ENCODE measurements around the gene CLCN7. TPM values are rescaled to one million over a fixed set of nuclear protein-coding genes. Genes with fewer than 3 reads are reported as not detected.
A peak's percentile ranks its signal among the peaks of the same experiment; 100 is the strongest.

CLCN7 gene
- total and polyA plus RNA-seq, 2 of the 13 experiments (the other 11 are each of a cell fraction or from before 2014, with no cell fraction given) = 24.6 to 25.1 TPM

- TF ChIP-seq ZNF713 (CRISPR knock-in tag; IDR thresholded peaks at IDR 0.05) (no peak), SP5 (CRISPR knock-in tag; IDR thresholded peaks at IDR 0.05; ENCODE audit: borderline replicate concordance, low read depth) (no peak), MATR3 (CRISPR knock-in tag; IDR thresholded peaks at IDR 0.05) (no peak), NFIC (IDR thresholded peaks at IDR 0.05; ENCODE audit: low read length) (no peak), ZNF614 (CRISPR knock-in tag; IDR thresholded peaks at IDR 0.05; ENCODE audit: borderline replicate concordance) (no peak), TBX3 (IDR thresholded peaks at IDR 0.05; ENCODE audit: borderline replicate concordance) (no peak), HIVEP1 (CRISPR knock-in tag; IDR thresholded peaks at IDR 0.05) (no peak; the same call in 1 of the 2 replicates), ZFP1 (CRISPR knock-in tag; IDR thresholded peaks at IDR 0.05) (no peak), TRAFD1 (CRISPR knock-in tag; IDR thresholded peaks at IDR 0.05; ENCODE audit: borderline replicate concordance) (no peak), ZNF33A (CRISPR knock-in tag; IDR thresholded peaks at IDR 0.05; ENCODE audit: borderline replicate concordance) (no peak), ADNP (CRISPR knock-in tag; IDR thresholded peaks at IDR 0.05) (no peak), ZNF17 (CRISPR knock-in tag; IDR thresholded peaks at IDR 0.05) (no peak), PLRG1 (conservative IDR thresholded peaks at IDR 0.05) (no peak), BCL6 (CRISPR knock-in tag; IDR thresholded peaks at IDR 0.05) (0 out of 2 replicates have a peak, but pooled peaks have one; percentile 17), KLF12 (CRISPR knock-in tag; IDR thresholded peaks at IDR 0.05; ENCODE audit: borderline replicate concordance) (no peak)
- TF ChIP-seq, protein P1, sequence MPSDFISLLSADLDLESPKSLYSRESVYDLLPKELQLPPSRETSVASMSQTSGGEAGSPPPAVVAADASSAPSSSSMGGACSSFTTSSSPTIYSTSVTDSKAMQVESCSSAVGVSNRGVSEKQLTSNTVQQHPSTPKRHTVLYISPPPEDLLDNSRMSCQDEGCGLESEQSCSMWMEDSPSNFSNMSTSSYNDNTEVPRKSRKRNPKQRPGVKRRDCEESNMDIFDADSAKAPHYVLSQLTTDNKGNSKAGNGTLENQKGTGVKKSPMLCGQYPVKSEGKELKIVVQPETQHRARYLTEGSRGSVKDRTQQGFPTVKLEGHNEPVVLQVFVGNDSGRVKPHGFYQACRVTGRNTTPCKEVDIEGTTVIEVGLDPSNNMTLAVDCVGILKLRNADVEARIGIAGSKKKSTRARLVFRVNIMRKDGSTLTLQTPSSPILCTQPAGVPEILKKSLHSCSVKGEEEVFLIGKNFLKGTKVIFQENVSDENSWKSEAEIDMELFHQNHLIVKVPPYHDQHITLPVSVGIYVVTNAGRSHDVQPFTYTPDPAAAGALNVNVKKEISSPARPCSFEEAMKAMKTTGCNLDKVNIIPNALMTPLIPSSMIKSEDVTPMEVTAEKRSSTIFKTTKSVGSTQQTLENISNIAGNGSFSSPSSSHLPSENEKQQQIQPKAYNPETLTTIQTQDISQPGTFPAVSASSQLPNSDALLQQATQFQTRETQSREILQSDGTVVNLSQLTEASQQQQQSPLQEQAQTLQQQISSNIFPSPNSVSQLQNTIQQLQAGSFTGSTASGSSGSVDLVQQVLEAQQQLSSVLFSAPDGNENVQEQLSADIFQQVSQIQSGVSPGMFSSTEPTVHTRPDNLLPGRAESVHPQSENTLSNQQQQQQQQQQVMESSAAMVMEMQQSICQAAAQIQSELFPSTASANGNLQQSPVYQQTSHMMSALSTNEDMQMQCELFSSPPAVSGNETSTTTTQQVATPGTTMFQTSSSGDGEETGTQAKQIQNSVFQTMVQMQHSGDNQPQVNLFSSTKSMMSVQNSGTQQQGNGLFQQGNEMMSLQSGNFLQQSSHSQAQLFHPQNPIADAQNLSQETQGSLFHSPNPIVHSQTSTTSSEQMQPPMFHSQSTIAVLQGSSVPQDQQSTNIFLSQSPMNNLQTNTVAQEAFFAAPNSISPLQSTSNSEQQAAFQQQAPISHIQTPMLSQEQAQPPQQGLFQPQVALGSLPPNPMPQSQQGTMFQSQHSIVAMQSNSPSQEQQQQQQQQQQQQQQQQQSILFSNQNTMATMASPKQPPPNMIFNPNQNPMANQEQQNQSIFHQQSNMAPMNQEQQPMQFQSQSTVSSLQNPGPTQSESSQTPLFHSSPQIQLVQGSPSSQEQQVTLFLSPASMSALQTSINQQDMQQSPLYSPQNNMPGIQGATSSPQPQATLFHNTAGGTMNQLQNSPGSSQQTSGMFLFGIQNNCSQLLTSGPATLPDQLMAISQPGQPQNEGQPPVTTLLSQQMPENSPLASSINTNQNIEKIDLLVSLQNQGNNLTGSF (CRISPR knock-in tag; IDR thresholded peaks at IDR 0.05) = no peak
- TF ChIP-seq, protein P2, sequence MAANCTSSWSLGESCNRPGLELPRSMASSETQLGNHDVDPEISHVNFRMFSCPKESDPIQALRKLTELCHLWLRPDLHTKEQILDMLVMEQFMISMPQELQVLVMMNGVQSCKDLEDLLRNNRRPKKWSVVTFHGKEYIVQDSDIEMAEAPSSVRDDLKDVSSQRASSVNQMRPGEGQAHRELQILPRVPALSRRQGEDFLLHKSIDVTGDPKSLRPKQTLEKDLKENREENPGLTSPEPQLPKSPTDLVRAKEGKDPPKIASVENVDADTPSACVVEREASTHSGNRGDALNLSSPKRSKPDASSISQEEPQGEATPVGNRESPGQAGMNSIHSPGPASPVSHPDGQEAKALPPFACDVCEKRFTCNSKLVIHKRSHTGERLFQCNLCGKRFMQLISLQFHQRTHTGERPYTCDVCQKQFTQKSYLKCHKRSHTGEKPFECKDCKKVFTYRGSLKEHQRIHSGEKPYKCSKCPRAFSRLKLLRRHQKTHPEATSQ (CRISPR knock-in tag; IDR thresholded peaks at IDR 0.05; ENCODE audit: borderline replicate concordance) = no peak
- TF ChIP-seq, protein P3, sequence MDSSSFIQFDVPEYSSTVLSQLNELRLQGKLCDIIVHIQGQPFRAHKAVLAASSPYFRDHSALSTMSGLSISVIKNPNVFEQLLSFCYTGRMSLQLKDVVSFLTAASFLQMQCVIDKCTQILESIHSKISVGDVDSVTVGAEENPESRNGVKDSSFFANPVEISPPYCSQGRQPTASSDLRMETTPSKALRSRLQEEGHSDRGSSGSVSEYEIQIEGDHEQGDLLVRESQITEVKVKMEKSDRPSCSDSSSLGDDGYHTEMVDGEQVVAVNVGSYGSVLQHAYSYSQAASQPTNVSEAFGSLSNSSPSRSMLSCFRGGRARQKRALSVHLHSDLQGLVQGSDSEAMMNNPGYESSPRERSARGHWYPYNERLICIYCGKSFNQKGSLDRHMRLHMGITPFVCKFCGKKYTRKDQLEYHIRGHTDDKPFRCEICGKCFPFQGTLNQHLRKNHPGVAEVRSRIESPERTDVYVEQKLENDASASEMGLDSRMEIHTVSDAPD (CRISPR knock-in tag; IDR thresholded peaks at IDR 0.05) = no peak
Observed at GRCh38 chr16:1435921-1436697, 38.7 kb downstream of the CLCN7 start (continued).
